Raji (cell line): ENCODE results near the gene ZRSR2.

Source experiments
- POLR2A ChIP-seq: IDR thresholded peaks from 2 replicates; pipeline ENCODE4 v1.6.1; 2011; ENCODE audit warnings: low read depth, low read length, control low read depth; ENCODE audit not compliant: insufficient read depth

The ZRSR2 gene, protein sequence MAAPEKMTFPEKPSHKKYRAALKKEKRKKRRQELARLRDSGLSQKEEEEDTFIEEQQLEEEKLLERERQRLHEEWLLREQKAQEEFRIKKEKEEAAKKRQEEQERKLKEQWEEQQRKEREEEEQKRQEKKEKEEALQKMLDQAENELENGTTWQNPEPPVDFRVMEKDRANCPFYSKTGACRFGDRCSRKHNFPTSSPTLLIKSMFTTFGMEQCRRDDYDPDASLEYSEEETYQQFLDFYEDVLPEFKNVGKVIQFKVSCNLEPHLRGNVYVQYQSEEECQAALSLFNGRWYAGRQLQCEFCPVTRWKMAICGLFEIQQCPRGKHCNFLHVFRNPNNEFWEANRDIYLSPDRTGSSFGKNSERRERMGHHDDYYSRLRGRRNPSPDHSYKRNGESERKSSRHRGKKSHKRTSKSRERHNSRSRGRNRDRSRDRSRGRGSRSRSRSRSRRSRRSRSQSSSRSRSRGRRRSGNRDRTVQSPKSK

DNA sequence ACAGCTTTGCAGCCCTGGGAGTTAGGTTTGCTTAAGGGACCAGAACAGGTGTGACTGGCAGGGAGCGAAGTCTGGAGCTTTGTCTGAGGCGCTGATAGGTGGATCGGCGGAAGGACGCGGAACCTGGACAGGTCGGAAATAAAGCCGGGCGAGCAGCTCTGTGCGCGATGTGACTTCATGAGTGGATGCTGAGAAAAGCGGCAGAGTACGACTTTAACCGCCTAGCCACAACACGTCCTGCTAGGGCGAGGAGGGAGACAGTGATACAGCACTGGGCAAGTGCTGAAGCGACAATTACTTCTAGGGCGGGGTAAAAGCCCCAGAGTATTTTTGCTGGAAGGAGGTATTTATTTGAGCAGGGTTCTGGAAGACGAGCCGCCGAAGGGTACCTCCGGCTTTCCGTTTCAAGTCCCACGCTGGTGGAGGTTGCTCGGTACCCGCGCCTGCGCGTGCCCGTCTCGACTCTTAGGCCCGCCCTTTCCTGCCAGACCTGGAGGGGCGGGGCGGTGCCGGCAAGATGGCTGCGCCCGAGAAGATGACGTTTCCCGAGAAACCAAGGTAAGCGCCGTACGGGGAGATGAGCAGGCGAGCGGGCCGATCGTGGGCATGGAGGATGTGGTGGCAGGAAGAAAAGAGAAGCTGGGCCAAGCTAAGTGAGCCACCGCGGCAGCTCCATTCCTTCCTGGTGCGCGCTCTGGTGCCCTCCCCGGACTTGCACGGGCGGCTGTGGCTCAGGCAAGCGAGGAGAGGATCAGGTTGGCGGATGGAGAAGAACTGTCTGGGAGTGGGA is at the start of gene ZRSR2:
ZRSR2 (plus strand) TSS at position 506 of the 790 bp plus-strand sequence; CDS start at position 518, 12 bp downstream.
- peak; percentile 76 for TF ChIP-seq POLR2A

DNA sequence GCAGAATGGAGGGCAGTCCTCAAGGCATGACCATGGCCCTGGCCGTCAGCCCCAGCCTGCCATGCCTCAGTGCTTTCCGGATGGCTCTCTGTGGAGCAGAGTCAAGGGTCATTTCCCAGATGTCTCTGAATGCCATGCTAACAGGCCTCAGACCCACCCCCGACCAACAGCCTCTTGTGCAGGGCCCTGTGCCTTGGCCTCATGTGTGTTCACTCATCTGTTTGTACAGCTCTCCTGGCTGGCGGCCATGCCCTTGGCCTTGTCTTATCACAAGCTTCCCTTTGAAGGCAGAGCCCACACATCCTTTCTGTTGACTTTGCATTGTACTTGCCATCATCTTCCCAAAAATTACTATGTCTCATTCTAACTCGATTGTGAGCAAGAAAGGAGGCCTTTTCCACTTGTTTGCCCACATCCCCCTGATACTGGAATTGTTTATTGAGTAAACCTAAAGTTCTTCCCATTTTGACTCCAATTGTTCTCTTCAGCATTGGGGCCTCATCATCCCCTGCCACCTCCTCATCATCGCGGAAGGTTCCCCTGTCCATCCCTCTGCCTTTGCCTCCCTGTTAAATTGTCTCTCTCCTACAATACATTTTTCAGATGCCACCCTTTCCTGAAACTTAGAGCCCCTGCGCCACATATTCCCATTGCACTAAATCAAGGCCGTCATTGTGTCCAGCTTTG is 46.0 kb upstream of the ZRSR2 start:
- TF ChIP-seq POLR2A, result no peak

DNA sequence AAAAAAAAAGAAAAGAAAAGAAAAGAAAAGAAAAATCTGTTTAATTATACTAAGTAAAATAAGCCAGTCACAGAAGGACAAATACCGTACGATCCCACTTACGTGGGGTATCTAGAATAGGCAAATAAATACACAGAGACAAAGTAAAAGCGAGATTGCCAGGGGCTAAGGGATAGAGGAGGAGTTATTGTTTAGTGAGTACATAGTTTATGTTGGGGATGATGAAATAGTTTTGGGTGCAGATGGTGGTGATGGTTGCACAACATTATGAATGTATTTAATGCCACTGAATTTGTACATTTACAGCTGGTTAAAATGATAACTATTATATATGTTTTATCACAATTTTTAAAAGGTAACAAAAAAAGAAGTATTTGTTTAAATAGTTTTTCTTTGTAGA is 45.1 kb upstream of the ZRSR2 start:
- TF ChIP-seq POLR2A, result no peak

DNA sequence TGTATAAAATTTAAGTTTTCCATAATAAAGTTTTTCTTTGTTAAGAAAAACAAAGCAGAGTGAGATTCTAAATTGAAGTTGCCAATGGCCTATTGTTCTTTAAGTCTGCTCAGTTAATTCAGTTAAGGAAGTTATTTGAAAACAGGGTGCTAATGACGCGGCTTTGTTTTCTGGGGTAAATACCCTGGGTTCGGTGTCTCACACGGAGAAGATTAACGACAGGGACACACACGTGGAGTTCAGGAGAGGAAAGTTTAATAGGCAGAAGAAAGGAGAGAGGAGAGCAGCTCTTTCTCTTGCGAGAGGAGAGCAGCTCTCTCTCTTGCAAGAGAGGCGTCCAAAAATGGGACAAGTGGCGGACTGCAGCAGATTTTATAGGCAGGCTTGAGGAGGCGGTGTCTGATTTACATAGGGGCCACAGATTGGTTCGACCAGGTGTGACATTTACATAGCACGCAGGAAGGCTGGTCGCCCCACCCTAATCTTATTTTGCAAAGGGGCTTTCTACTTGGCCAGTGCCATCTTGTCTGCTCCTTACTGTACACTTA is 42.6 kb upstream of the ZRSR2 start:
- no peak for TF ChIP-seq POLR2A

DNA sequence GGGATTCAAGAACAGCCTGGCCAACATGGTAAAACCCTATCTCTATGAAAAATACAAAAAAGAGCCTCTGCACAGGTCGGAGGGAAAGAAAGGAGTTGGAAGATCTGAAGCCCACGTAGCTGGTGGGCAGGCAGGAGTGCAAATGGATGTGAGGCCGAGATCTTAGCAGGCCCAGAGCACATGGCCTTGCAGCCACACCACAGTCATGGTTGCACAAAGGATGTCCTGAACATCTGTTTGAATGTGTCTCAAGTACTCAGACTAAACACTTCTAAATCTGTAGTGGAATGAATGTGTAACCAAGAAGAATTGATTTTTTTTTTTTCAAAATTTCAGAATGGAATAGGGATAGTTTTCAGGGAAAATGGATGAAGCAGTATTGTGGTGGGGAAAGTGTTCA is 41.4 kb upstream of the ZRSR2 start:
- TF ChIP-seq POLR2A, result no peak

DNA sequence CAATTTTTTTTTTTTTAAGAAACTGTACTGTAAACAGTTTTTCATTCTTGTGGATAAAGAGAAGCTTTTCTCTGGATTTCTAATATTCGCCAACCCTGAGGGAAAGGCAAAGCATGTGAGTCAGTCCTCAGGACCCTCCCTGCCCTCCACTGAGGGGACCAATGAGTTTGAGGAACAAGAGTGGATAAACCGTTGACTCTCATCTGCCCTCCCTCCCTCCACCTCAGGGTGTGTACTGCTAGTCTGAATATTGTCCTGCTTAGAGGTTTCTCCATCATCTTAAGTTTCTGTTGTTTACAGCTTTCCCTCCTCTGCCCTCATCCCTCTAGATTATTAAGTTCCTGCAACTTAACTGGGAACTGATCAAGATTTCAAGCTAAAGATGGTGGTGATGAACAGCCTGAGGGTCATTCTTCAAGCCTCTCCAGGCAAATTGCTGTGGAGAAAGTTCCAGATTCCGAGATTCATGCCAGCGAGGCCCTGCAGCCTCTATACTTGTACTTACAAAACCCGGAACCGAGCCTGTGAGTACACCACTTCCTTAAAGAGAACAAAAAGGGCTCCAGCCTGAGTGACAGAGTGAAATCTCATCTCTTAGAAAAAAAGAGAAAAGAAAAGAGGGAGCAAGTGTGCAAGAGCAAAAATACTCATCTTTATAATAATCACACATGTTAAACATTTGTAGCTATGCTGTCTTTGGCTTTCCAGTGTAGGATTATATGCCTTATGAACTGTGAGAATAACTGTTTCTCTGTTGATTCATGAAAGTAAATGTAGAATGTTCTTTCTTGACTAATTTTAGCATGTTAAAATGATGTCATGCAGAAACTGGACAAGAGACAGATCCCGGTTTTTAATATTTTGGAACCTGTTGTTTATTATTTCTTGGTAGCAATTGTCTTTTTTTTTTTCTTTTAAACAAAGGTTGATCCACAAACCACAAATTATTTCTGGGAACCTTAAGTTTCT is 40.4 kb upstream of the ZRSR2 start:
- no peak for TF ChIP-seq POLR2A

DNA sequence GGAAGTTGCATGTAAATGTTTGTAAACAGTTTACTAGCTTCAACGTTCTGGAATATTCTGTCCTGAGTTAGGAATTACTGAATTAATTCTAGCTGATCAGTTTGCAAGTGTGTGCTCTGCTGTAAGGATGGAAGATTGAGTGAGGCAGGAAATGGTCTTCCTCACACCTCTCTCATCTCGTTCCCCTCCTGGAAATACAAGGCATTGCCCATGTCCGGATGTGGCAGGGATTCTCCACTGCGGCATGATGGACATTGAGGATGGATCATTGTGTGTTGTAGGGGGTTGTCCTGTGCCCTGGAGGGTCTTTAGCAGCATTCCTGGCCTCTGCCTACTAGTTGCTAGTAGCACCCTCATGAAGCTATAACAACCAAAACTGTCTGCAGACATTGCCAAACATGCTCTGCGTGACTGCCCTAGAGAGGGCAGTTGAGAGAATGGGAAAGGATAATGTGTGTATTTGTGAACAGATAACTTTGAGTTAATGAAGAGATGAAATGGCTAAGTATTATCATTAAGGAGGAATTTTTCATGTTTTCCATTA is 39.6 kb upstream of the ZRSR2 start:
- TF ChIP-seq POLR2A, result no peak

DNA sequence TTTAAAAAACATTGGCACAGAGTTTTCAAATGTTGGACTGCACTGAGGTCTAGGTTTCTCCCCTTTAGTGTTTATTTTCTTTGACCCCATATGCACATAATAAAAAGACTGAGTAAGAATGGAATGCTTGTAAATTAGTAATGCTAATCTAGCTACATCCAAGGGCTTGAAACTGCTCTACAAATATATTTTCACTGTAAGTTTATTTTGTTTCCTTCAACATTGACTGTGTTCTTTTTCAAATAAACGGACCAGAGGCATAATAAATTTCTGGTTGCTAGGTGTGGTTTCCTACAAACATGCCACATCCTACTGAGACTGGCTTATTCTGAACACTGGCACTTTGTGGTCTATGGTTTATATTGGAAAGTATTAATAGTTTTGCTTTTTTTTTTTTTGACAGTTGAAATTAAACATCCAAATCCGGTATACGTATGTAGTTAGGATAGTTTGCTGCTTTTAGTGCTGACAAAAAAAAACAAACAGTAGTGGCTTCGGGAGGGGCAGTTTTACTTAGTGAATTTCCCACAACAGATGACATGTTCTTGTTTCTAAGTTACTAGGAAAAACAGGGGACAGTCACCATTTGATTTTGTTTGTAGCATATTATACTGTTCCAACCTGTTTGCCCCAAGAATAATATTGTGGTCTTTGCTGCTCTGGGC is 39.0 kb upstream of the ZRSR2 start:
- no peak for TF ChIP-seq POLR2A

DNA sequence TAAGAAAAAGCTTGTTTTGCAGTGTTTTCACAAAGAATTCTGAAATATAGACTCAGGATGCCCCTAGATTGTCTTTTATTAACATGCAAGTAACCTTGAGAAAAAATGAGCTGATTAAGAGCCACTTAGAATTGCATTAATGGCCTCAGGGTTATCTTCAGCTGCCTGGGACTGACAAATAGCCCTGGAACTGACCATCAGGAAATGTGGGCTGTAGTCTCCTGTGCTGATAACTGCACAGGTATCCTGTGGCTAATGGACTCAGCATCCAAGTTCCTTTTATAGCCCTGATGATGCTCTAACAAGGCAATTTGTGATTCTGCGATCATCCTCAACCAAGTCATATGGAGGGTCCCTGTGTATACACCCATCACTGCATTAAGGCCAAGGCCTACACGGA is 35.2 kb upstream of the ZRSR2 start:
- no peak for TF ChIP-seq POLR2A

DNA sequence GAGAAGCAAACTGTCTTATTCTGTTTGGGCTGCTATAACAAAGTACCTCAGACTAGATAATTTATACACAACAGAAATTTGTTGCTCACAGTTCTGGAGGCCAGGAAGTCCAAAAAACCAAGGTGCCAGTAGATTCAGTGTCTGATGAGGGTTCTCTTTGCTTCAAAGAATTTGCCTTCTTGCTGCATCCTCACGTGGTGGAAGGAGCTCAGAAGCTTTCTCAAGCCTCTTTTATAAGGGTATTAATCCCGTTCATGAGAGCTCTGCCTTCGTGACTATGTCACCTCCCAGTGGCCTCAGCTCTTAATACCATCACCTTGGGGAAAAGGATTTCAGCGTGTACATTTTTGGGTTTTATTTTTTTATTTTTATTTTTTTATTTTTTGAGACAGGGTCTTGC is 32.1 kb upstream of the ZRSR2 start:
- TF ChIP-seq POLR2A, result no peak

DNA sequence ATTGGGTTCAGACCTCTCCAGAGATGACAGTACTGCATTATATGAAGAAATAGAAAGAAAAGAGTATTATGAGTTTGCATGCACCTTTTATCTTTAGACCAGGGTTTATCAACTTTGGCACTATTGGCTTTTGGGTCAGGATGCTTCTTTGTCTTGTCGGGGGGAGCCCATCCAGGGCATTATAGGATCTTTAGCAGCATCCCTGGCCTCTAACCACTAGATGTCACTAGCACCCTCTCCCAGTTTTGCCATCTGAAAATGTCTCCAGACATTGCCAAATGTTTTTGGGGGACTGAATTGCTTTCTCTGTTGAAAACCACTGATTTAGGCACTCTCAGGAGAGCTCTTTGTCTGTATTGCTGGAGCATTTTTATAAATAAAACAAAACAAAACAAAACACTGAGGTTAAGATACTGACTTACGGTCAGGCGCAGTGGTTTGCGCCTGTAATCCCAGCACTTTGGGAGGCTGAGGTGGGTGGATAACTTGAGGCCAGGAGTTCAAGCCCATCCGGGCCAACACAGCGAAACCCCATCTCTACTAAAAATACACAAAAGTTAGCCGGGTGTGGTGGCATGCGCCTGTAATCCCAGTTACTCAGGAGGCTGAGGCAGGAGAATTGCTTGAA is 28.6 kb upstream of the ZRSR2 start:
- TF ChIP-seq POLR2A, result no peak

DNA sequence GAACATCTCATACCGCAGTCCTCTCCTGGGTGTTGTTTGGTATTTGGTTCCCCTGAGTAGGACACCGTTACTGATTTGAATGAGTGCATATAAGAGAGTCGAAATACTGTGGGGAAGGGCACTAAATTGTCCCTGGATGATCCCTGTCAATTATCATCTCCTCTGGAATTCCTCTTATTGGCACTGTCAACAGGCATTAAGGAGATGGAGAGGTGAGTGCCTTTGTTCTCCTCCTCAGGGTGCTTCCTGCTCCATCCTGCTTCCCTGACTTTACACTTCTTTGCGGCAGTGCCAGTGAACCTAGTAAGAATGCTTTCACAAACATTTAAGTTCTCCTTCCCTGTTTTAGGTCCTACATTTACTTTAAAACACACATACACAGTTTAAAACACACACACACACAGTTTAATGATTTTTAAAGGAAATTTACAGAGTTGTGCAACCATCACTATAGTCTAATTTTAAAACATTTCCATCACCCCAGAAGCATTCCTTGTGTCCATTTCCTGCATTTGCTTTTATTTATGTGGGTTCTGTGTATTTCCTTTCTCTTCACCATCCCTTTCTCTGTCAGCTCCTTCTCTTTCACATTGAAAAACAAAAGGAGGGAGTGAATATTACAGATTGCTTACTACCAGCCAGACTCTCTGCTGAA is 20.9 kb upstream of the ZRSR2 start:
- no peak for TF ChIP-seq POLR2A
